ENCODE results near the gene SUCNR1. TPM values are rescaled to one million over a fixed set of nuclear protein-coding genes. Genes with fewer than 3 reads are reported as not detected.
"Not testable (repeated sequence)": the region's sequence is repeated elsewhere in the genome, so short reads cannot be mapped to it uniquely, and the experiment has no call there.

Gene SUCNR1
- total RNA-seq, 4 donors from 2014 or later: 0.60 to 0.87 (median 0.84) TPM; not detected in 1

GRCh38 chr3:151896246-151897012, 23.0 kb downstream of the SUCNR1 start:
- TF ChIP-seq POLR2A (IDR thresholded peaks at IDR 0.05) (no peak), CTCF (IDR thresholded peaks at IDR 0.05) (no peak), EP300 (IDR thresholded peaks at IDR 0.05) (no peak)
- Histone ChIP-seq H3K9me3 (no peaks in the 10 kb centered on the region), H3K4me3 (no peak overlapping the region), H3K27ac (no peak overlapping the region), H3K27me3 (no peaks in the 10 kb centered on the region), H3K4me1 (peaks cover 0 to 13% (median under 1%) of the 10 kb centered on the region in 4 donors), H3K36me3 (no peaks in the 10 kb centered on the region)
- no peak for DNase-seq (ENCODE audit: low spot score in 2 of 2)
- WGBS, 2 donors: 67 to 71% methylated on average over 4 of the region's 4 CpGs

GRCh38 chr3:151898121-151898520, 24.7 kb downstream of the SUCNR1 start:
- not testable (repeated sequence) for H3K27ac ChIP-seq; DNase-seq (ENCODE audit: low spot score in 2 of 2); H3K36me3 ChIP-seq; H3K4me3 ChIP-seq; H3K9me3 ChIP-seq; H3K27me3 ChIP-seq
- peaks cover 0 to 30% (median 9%) of the 10 kb centered on the region in 4 donors for H3K4me1 ChIP-seq
- no CpG with 5 or more reads among the region's 1 CpG for WGBS, 2 donors

- not testable (repeated sequence) for H3K36me3 ChIP-seq; H3K27ac ChIP-seq; DNase-seq (ENCODE audit: low spot score in 2 of 2); H3K27me3 ChIP-seq; H3K4me3 ChIP-seq; H3K9me3 ChIP-seq
- peaks cover 0 to 36% (median 11%) of the 10 kb centered on the region in 4 donors for H3K4me1 ChIP-seq
- WGBS, 2 donors: 88 to 94% methylated on average over 3 of the region's 3 CpGs
Measured at GRCh38 chr3:151898564-151899261, 25.3 kb downstream of the SUCNR1 start.

GRCh38 chr3:151899996-151900395, 26.6 kb downstream of the SUCNR1 start:
- H3K4me3 ChIP-seq: no peak overlapping the region
- peak overlapping the region in 1 of 4 donors; percentile 10 for H3K27ac ChIP-seq
- H3K9me3 ChIP-seq: no peaks in the 10 kb centered on the region
- no peaks in the 10 kb centered on the region for H3K27me3 ChIP-seq
- peaks cover 0 to 37% (median 11%) of the 10 kb centered on the region in 4 donors for H3K4me1 ChIP-seq
- TF ChIP-seq EP300 (IDR thresholded peaks at IDR 0.05): no peak
- no peak for TF ChIP-seq POLR2A (IDR thresholded peaks at IDR 0.05)
- TF ChIP-seq CTCF (IDR thresholded peaks at IDR 0.05): no peak
- no peak for DNase-seq (ENCODE audit: low spot score in 2 of 2)
- no peaks in the 10 kb centered on the region for H3K36me3 ChIP-seq

GRCh38 chr3:151900460-151900859, 27.0 kb downstream of the SUCNR1 start:
- 54 to 74% methylated on average over 2 of the region's 2 CpGs for WGBS, 2 donors
- TF ChIP-seq POLR2A (IDR thresholded peaks at IDR 0.05): no peak
- TF ChIP-seq EP300 (IDR thresholded peaks at IDR 0.05): no peak
- no peak for TF ChIP-seq CTCF (IDR thresholded peaks at IDR 0.05)
- no peak overlapping the region for H3K27ac ChIP-seq

More at GRCh38 chr3:151900460-151900859, 27.0 kb downstream of the SUCNR1 start:
- no peak for DNase-seq (ENCODE audit: low spot score in 2 of 2)
- no peak overlapping the region for H3K4me3 ChIP-seq
- no peaks in the 10 kb centered on the region for H3K36me3 ChIP-seq
- peaks cover 0 to 37% (median 11%) of the 10 kb centered on the region in 4 donors for H3K4me1 ChIP-seq
- no peaks in the 10 kb centered on the region for H3K9me3 ChIP-seq
- H3K27me3 ChIP-seq: no peaks in the 10 kb centered on the region
